ENCODE data around the gene ATP10A.

DNA sequence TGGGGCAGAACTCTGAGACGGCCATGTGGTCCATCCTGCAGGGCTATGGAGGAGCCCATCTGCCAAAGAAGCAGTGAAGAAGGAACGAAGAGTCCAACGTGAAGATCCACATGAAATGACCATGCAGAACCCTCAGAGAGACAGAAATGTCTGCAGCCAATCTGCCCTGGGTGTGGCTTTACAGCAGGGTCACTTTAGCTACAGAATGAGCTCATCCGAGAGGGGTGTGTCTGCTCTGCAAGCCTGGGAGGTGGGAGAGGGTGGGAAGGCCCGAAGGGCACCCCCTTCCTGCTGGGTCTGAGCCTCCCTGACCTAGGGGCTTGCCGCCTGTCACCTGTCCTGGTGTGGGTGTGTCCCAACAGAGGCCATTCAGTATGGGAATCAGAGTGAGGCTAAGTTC is 176.3 kb downstream of the ATP10A start:
- TF ChIP-seq CTCF (IDR thresholded peaks at IDR 0.05), result no peak
- no peak for TF ChIP-seq POLR2AphosphoS5 (IDR thresholded peaks at IDR 0.05)
